ENCODE measurements around the gene PGAP1. TPM values are rescaled to one million over a fixed set of nuclear protein-coding genes. Genes with fewer than 3 reads are reported as not detected.

PGAP1 gene
- total and polyA plus RNA-seq, 2 experiments from 2014 or later: 6.5 to 13.4 TPM

DNA sequence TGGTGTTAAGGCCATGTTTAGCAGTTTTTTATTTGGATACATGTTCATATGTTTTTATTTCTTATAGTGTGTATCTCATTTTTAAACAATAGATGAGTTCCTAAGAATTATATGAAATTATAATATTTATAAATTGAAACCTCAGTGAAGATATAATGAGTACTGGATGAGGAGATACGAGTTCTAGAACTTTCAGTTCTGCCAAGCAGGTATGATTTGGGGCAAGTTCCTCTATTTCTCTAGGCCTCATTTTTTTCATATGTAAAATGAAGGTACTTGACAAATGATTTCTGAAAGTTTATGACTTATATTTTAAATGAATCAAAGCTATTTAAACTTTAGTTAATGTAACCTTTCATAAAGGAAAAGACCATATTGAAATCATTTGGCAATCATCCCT lies 8.2 kb upstream of the PGAP1 start:
- TF ChIP-seq, protein P1, sequence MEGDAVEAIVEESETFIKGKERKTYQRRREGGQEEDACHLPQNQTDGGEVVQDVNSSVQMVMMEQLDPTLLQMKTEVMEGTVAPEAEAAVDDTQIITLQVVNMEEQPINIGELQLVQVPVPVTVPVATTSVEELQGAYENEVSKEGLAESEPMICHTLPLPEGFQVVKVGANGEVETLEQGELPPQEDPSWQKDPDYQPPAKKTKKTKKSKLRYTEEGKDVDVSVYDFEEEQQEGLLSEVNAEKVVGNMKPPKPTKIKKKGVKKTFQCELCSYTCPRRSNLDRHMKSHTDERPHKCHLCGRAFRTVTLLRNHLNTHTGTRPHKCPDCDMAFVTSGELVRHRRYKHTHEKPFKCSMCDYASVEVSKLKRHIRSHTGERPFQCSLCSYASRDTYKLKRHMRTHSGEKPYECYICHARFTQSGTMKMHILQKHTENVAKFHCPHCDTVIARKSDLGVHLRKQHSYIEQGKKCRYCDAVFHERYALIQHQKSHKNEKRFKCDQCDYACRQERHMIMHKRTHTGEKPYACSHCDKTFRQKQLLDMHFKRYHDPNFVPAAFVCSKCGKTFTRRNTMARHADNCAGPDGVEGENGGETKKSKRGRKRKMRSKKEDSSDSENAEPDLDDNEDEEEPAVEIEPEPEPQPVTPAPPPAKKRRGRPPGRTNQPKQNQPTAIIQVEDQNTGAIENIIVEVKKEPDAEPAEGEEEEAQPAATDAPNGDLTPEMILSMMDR (IDR thresholded peaks at IDR 0.05; ENCODE audit: low read depth, low read length): no peak
- Histone ChIP-seq H3K9me3 (ENCODE audit: low read depth) (no peaks in the 10 kb centered on the region), H3K36me3 (no peaks in the 10 kb centered on the region), H3K27ac (no peak overlapping the region), H3K4me3 (no peak overlapping the region), H3K27me3 (no peaks in the 10 kb centered on the region), H3K4me1 (ENCODE audit: low read depth) (no peaks in the 10 kb centered on the region)
- DNase-seq (ENCODE audit: low read depth in 1 of 2, low spot score in 1 of 2): no peak

DNA sequence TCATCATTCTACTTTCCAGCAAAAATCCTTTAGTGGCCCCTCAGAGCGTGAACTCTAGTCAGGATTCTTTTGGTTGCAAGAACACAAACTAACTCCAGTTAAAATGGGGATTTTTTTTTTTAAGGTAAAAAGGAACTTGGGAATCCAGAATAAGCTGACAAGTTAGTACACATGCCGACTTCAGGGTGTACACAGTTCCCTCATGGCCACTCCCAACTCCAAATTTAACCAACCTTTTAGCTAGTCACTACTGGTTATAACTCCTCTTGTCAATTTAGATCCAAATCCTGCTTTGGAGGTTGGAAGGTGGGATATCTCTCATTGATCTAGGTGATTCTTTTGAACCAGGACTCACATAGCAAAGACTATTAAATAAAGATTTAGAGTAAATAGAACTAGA lies 5.0 kb upstream of the PGAP1 start:
- H3K36me3 ChIP-seq: no peaks in the 10 kb centered on the region
- peaks cover 8% of the 10 kb centered on the region for H3K4me1 ChIP-seq (ENCODE audit: low read depth)
- DNase-seq (ENCODE audit: low read depth in 1 of 2, low spot score in 1 of 2): no peak
- no peaks in the 10 kb centered on the region for H3K27me3 ChIP-seq
- TF ChIP-seq, protein P1 (IDR thresholded peaks at IDR 0.05; ENCODE audit: low read depth, low read length): no peak
- H3K27ac ChIP-seq: no peak overlapping the region
- no peak overlapping the region for H3K4me3 ChIP-seq
- no peaks in the 10 kb centered on the region for H3K9me3 ChIP-seq (ENCODE audit: low read depth)

DNA sequence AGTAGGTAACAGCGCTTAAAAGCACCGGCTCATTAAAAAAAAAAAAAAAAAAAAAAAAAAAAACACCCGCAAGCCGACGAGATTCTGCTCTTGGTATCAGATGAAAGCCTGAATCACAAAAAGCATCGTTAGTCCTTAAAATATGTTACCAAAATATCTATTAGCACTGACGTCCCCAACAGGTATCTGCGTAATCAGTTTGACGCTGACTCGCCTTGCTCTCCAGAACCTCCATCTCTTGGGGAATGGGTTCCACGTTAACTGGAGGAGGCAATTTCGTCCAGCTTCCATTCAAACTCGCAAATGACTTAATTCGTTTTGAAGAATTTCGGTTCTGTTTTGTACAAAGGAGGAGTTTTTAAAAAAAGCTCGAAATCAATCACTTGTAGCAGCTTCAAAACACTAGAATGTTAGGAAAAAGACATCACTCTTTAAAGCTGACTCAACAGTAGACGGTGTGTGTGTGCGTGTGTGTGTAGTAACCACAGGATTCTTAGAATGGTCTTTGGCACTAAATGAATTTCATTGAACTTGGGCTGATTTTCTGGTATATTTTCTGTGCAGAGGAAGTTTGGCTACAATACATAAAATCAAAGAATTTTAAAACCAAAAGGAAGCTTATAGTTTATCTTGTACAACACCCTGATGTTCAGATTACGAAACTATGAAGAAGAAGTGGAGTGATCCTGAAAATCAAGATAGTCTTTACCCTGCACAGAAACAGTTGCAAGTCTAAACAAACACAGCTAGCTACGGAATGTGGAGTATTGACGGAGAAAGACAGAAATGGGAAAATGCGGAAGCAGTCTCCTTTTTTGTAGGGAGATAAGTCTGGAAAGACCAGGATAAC lies 1.1 kb upstream of the PGAP1 start:
- peak overlapping the region; percentile 85 for H3K27ac ChIP-seq
- H3K4me3 ChIP-seq: peak overlapping the region; percentile 93
- TF ChIP-seq, protein P1 (IDR thresholded peaks at IDR 0.05; ENCODE audit: low read depth, low read length): no peak
- no peaks in the 10 kb centered on the region for H3K36me3 ChIP-seq
- no peaks in the 10 kb centered on the region for H3K9me3 ChIP-seq (ENCODE audit: low read depth)
- peaks cover 14% of the 10 kb centered on the region for H3K4me1 ChIP-seq (ENCODE audit: low read depth)
- no peaks in the 10 kb centered on the region for H3K27me3 ChIP-seq
- peak in 1 of 2 donors; percentile 74 for DNase-seq (ENCODE audit: low read depth in 1 of 2, low spot score in 1 of 2)

DNA sequence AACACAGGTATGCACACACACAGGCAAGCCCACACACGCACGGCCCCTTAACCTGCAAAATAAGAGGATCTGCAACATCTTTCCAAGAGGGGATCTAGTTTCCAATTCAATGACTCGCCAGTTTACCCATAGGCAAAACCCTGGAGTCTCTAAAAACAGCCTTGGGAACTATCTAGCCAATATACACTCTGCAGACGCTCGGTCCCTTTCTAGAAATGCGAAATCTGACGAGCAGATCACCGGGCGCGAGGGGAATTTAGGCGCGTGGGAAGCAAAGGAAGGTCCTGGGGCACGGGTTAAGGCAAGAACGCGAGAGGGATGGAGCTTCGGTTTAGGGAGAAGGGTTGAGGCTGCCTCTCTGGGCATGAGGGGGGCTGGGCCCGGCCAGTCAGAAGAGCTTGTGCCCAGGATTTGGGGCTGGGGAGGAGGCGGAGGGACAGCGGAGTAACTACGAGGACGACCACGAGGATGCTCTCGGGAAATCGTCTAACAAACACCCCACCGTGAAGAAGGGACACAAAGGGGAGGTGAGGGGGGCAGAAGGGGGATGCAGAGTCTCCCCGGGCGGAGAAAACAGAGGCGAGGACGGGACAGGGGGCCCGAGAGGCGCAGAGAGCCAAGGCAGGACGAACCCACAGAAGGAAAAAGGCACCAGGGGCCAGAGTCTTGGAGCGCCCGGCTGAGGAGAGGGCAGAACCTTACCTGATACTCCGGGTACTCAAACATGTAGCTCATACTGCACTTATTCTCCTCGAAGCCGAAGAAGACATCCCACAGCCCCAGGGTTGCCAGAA lies 542 bp downstream of the PGAP1 start:
- Histone ChIP-seq H3K27ac (peak overlapping the region; percentile 85), H3K4me1 (ENCODE audit: low read depth) (peaks cover 14% of the 10 kb centered on the region), H3K9me3 (ENCODE audit: low read depth) (no peaks in the 10 kb centered on the region), H3K27me3 (no peaks in the 10 kb centered on the region), H3K36me3 (no peaks in the 10 kb centered on the region), H3K4me3 (peak overlapping the region; percentile 93)
- TF ChIP-seq, protein P1 (IDR thresholded peaks at IDR 0.05; ENCODE audit: low read depth, low read length): no peak
- peak; percentile 37 to 50 for DNase-seq (ENCODE audit: low read depth in 1 of 2, low spot score in 1 of 2)

DNA sequence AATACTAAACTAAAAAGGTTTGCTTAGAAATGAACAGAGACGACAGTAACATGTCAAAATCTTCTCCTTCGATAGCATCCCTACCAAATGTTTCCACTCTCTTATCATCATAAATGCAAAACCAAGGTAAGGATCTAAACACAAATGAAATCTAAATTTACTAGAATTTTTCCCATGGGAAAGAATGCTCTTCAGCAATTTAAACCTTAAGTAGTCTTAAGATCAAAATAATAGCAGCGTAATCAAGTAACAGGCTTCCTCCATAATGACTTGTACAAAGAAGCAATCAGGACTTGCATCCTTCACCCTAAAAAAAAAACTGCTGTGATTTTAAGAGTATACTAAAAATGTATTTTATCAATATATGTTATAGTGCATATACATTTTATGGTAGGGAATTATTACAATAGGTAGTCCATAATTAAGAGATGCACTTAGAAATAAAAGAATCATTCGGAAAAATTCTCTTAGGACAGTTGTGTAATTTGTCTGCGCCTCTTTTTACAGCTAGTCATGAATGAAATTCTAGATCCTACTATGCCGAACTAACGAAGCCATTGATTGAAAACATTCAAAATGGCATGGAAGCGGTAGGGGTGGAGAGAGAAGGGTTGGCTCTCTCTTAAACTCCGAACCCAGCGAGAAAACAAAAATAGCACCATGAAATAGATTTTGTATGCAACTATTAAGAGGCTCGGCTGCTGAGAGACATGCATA lies 1.3 kb downstream of the PGAP1 start:
- peak in 1 of 2 donors; percentile 15 for DNase-seq (ENCODE audit: low read depth in 1 of 2, low spot score in 1 of 2)
- Histone ChIP-seq H3K9me3 (ENCODE audit: low read depth) (no peaks in the 10 kb centered on the region), H3K4me3 (peak overlapping the region; percentile 93), H3K4me1 (ENCODE audit: low read depth) (peaks cover 17% of the 10 kb centered on the region), H3K36me3 (no peaks in the 10 kb centered on the region), H3K27me3 (no peaks in the 10 kb centered on the region), H3K27ac (peak overlapping the region; percentile 85)
- TF ChIP-seq, protein P1 (IDR thresholded peaks at IDR 0.05; ENCODE audit: low read depth, low read length): no peak
